ENCODE results near the gene CPSF4. TPM values are rescaled to one million over a fixed set of nuclear protein-coding genes. Genes with fewer than 3 reads are reported as not detected.
A peak's percentile ranks its signal among the peaks of the same experiment; 100 is the strongest.

The CPSF4 gene
- total RNA-seq: 26.3 TPM

- peak; percentile 98 for DNase-seq
Measured at GRCh38 chr7:99438573-99439480, at the start of gene CPSF4, which contains the start of gene PTCD1. Gene CPSF4, plus strand, starts transcription at chr7:99438943. Its CDS starts 140 bp downstream, at chr7:99439083. Gene PTCD1, minus strand, starts transcription at chr7:99438798. Its CDS starts 3,556 bp downstream, at chr7:99435242.

- no peak for DNase-seq
Measured at GRCh38 chr7:99389772-99390171, 49.0 kb upstream of the CPSF4 start.

- no peak for DNase-seq
Measured at GRCh38 chr7:99390941-99391602, 47.7 kb upstream of the CPSF4 start.

- no peak for DNase-seq
Measured at GRCh38 chr7:99392046-99392445, 46.7 kb upstream of the CPSF4 start.

- peak; percentile 82 for DNase-seq
Measured at GRCh38 chr7:99392659-99393354, 45.9 kb upstream of the CPSF4 start.

- peak; percentile 72 for DNase-seq
Measured at GRCh38 chr7:99393355-99394187, 45.2 kb upstream of the CPSF4 start.

- no peak for DNase-seq
Measured at GRCh38 chr7:99394188-99394502, 44.6 kb upstream of the CPSF4 start.

- DNase-seq: no peak
Measured at GRCh38 chr7:99395616-99396327, 43.0 kb upstream of the CPSF4 start.

- no peak for DNase-seq
Measured at GRCh38 chr7:99396418-99397296, 42.1 kb upstream of the CPSF4 start.

- no peak for DNase-seq
Measured at GRCh38 chr7:99397297-99397983, 41.3 kb upstream of the CPSF4 start.

GRCh38 chr7:99398891-99399445 lies 39.8 kb upstream of the CPSF4 start:
- DNase-seq: no peak

GRCh38 chr7:99399597-99399996 lies 39.1 kb upstream of the CPSF4 start:
- DNase-seq: no peak

GRCh38 chr7:99402854-99403253 lies 35.9 kb upstream of the CPSF4 start:
- DNase-seq: no peak

- no peak for DNase-seq
Measured at GRCh38 chr7:99403764-99404163, 35.0 kb upstream of the CPSF4 start.

- no peak for DNase-seq
Measured at GRCh38 chr7:99404235-99404976, 34.3 kb upstream of the CPSF4 start.

GRCh38 chr7:99404977-99405320 lies 33.8 kb upstream of the CPSF4 start:
- DNase-seq: no peak

GRCh38 chr7:99406557-99406956 lies 32.2 kb upstream of the CPSF4 start:
- DNase-seq: no peak

- peak; percentile 48 for DNase-seq
Measured at GRCh38 chr7:99407872-99408378, 30.8 kb upstream of the CPSF4 start.
